ENCODE measurements around the gene GALNT17.

DNA sequence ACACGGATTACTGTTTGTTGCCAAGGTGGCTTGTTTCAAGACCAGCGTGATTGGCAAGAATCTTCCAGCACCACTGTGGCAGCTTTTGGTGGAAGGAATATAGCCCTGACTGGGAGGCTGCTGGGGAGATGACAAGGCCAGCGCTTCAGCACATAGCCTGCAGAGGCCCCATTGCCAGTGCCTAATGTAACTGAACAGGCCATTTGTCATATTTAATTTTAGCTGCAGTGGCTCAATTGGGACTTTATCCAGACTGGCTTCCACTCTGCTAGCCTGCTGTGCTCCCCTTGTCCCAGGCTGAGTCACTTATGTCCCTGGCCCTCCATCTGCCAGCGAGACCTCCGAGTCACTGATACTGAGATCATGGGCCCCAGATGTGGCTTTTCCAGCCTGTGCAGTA lies 483.1 kb downstream of the GALNT17 start:
- TF ChIP-seq, protein P1, sequence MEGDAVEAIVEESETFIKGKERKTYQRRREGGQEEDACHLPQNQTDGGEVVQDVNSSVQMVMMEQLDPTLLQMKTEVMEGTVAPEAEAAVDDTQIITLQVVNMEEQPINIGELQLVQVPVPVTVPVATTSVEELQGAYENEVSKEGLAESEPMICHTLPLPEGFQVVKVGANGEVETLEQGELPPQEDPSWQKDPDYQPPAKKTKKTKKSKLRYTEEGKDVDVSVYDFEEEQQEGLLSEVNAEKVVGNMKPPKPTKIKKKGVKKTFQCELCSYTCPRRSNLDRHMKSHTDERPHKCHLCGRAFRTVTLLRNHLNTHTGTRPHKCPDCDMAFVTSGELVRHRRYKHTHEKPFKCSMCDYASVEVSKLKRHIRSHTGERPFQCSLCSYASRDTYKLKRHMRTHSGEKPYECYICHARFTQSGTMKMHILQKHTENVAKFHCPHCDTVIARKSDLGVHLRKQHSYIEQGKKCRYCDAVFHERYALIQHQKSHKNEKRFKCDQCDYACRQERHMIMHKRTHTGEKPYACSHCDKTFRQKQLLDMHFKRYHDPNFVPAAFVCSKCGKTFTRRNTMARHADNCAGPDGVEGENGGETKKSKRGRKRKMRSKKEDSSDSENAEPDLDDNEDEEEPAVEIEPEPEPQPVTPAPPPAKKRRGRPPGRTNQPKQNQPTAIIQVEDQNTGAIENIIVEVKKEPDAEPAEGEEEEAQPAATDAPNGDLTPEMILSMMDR (conservative IDR thresholded peaks at IDR 0.05; ENCODE audit: low read depth, low read length): no peak
- TF ChIP-seq EZH2 (IDR thresholded peaks at IDR 0.05; ENCODE audit: low read length, unreplicated experiment): no peak
